ENCODE results near the gene SLC19A2. TPM values are rescaled to one million over a fixed set of nuclear protein-coding genes. Genes with fewer than 3 reads are reported as not detected.

The SLC19A2 gene
- total RNA-seq, 4 donors from 2014 or later, result 2.8 to 20.2 (median 14.9) TPM

- no peak overlapping the region for H3K27ac ChIP-seq
- H3K9me3 ChIP-seq, result no peaks in the 10 kb centered on the region
- intact Hi-C loops (cut with DNase I; ENCODE audit: low total_unique reads) (no loop called here), in situ Hi-C loops (cut with MboI; ENCODE audit: low pct_ligation_motif_present in 1 of 4, low pct_unique_long_range_greater_than_20kb in 1 of 4, low sequenced_read_pairs in 3 of 4) (no loop called here)
- H3K27me3 ChIP-seq, result no peaks in the 10 kb centered on the region
- peaks cover 0 to 7% (median 2%) of the 10 kb centered on the region in 4 donors for H3K36me3 ChIP-seq
- WGBS, 2 donors (ENCODE audit: low coverage in 1 of 2), result 97% methylated on average over 5 of the region's 5 CpGs
- H3K4me1 ChIP-seq, result peaks cover 0 to 5% (median 0%) of the 10 kb centered on the region in 4 donors
- H3K4me3 ChIP-seq, result no peak overlapping the region
- TF ChIP-seq POLR2AphosphoS5 (IDR thresholded peaks at IDR 0.05), result no peak
- TF ChIP-seq CTCF (IDR thresholded peaks at IDR 0.05), result no peak
- no peak for TF ChIP-seq POLR2A (IDR thresholded peaks at IDR 0.05)
- no peak for TF ChIP-seq EP300 (IDR thresholded peaks at IDR 0.05; ENCODE audit: low read depth)
- no peak for DNase-seq
Measured at GRCh38 chr1:169478094-169478672, 7.6 kb downstream of the SLC19A2 start.

DNA sequence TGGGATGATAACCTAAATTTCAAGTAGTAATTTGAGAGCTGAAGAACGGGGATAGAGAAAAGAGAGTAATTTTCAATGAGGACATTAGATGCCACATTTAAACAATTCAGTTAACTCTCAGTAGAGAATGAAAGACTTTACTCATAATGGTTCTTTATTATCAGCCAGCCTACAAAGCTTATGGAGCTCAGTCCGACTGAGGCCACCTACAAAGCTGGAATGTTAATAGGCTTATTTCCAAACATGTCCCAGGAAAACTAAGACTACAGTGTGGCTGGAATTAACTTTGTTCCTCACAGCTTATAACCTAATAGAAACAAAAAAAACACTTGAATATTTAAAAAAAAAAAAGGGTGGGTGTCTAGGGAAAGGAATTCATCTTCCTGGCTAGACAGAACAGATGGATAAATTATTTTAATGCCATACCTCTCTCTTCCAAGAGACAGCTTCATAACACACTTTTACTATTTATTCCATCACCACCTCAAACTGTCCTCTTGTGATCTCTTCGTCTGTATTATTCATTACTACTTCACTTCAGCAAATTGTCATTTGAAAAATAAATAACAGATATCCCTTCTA lies 9.8 kb downstream of the SLC19A2 start:
- DNase-seq, result no peak
- Histone ChIP-seq H3K9me3 (no peaks in the 10 kb centered on the region), H3K4me1 (no peaks in the 10 kb centered on the region), H3K27ac (no peak overlapping the region), H3K27me3 (no peaks in the 10 kb centered on the region), H3K4me3 (no peak overlapping the region), H3K36me3 (peaks cover 0 to 7% (median 2%) of the 10 kb centered on the region in 4 donors)
- intact Hi-C loops (cut with DNase I; ENCODE audit: low total_unique reads) (no loop called here), in situ Hi-C loops (cut with MboI; ENCODE audit: low pct_ligation_motif_present in 1 of 4, low pct_unique_long_range_greater_than_20kb in 1 of 4, low sequenced_read_pairs in 3 of 4) (no loop called here)
- 78 to 87% methylated on average over 3 of the region's 3 CpGs for WGBS, 2 donors (ENCODE audit: low coverage in 1 of 2)
- TF ChIP-seq EP300 (IDR thresholded peaks at IDR 0.05; ENCODE audit: low read depth) (no peak), CTCF (IDR thresholded peaks at IDR 0.05) (no peak), POLR2AphosphoS5 (IDR thresholded peaks at IDR 0.05) (no peak), POLR2A (IDR thresholded peaks at IDR 0.05) (no peak)

DNA sequence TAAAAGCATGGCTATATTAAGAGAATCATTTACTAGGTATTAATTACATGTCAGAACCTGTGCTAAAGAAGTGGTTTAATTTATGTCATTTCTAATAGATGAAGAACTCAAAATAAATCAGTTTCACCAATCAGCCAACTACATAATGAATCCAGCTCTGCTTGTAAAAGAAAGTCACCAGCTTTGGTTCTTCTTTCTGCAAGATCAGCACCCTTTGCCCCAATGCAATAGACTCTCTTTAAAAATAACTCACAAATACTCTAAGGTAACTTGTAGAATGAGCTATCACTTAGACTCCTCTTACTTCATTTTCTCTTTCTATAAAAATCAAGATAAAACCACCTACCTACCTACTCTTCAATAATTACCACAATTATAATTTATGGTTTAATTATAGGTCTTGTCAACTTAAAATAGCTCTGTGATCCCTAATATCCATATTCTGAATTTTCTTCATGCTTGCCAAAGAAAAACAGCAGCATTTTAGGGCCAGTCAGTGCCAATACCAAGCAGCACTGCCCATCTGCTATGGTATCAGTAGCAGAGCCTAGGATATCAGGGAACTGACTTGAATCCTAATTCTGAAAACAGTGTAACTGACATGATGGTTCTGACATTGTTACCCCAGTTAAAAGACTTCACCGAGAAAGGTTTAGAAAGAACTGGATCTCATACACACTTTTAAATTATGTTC lies 11.3 kb downstream of the SLC19A2 start:
- Histone ChIP-seq H3K27ac (no peak overlapping the region), H3K4me1 (no peaks in the 10 kb centered on the region), H3K4me3 (no peak overlapping the region), H3K27me3 (no peaks in the 10 kb centered on the region), H3K36me3 (peaks cover 0 to 7% (median 2%) of the 10 kb centered on the region in 4 donors), H3K9me3 (no peaks in the 10 kb centered on the region)
- intact Hi-C loops (cut with DNase I; ENCODE audit: low total_unique reads), result no loop called here
- WGBS, 2 donors (ENCODE audit: low coverage in 1 of 2), result 83% methylated on average over 1 of the region's 1 CpG
- DNase-seq, result no peak
- TF ChIP-seq CTCF (IDR thresholded peaks at IDR 0.05) (no peak), POLR2AphosphoS5 (IDR thresholded peaks at IDR 0.05) (no peak), POLR2A (IDR thresholded peaks at IDR 0.05) (no peak), EP300 (IDR thresholded peaks at IDR 0.05; ENCODE audit: low read depth) (no peak)
- in situ Hi-C loops (cut with MboI; ENCODE audit: low pct_ligation_motif_present in 1 of 4, low pct_unique_long_range_greater_than_20kb in 1 of 4, low sequenced_read_pairs in 3 of 4), result no loop called here

GRCh38 chr1:169473347-169473746 lies 12.4 kb downstream of the SLC19A2 start:
- peaks cover 0 to 7% (median 2%) of the 10 kb centered on the region in 4 donors for H3K36me3 ChIP-seq
- no peaks in the 10 kb centered on the region for H3K9me3 ChIP-seq
- 91 to 100% methylated on average over 1 to 5 of the region's 5 CpGs for WGBS, 2 donors (ENCODE audit: low coverage in 1 of 2)
- in situ Hi-C loops (cut with MboI; ENCODE audit: low pct_ligation_motif_present in 1 of 4, low pct_unique_long_range_greater_than_20kb in 1 of 4, low sequenced_read_pairs in 3 of 4), result no loop called here
- H3K27ac ChIP-seq, result no peak overlapping the region
- intact Hi-C loops (cut with DNase I; ENCODE audit: low total_unique reads), result no loop called here
- H3K4me3 ChIP-seq, result no peak overlapping the region
- no peaks in the 10 kb centered on the region for H3K27me3 ChIP-seq
- DNase-seq, result no peak
- TF ChIP-seq POLR2A (IDR thresholded peaks at IDR 0.05) (no peak), EP300 (IDR thresholded peaks at IDR 0.05; ENCODE audit: low read depth) (no peak), POLR2AphosphoS5 (IDR thresholded peaks at IDR 0.05) (no peak), CTCF (IDR thresholded peaks at IDR 0.05) (no peak)
- H3K4me1 ChIP-seq, result no peaks in the 10 kb centered on the region
